K562 (cell line): ENCODE results near the gene ALDH7A1. TPM values are rescaled to one million over a fixed set of nuclear protein-coding genes. Genes with fewer than 3 reads are reported as not detected.

Experiments
- ATF4 ChIP-seq: fragments of 450-650 bp; formaldehyde crosslinking; IDR thresholded peaks from 2 replicates; pipeline ENCODE4 v1.4.0; 2022; ENCODE audit warnings: mild to moderate bottlenecking, moderate library complexity
- BACH1 ChIP-seq: fragments of 200-800 bp; sonication (Bioruptor generic); IDR thresholded peaks from 2 replicates; pipeline ENCODE4 v1.6.1; 2016; ENCODE audit warnings: missing genetic modification characterization, missing compliant biosample characterization
- BRF2 ChIP-seq: IDR thresholded peaks from 3 replicates; pipeline ENCODE4 v1.6.1; 2011; ENCODE audit warnings: borderline replicate concordance, mild to moderate bottlenecking; ENCODE audit not compliant: insufficient read length, insufficient read depth
- CREBBP ChIP-seq: IDR thresholded peaks from one replicate; pipeline ENCODE4 v1.6.1; 2012; ENCODE audit warnings: low read depth, mild to moderate bottlenecking, control low read depth, inconsistent platforms, low read length
- E2F4 ChIP-seq: sonication (generic); formaldehyde crosslinking; IDR thresholded peaks from 2 replicates; pipeline ENCODE4 v1.8.0; 2022; ENCODE audit warnings: mild to moderate bottlenecking, low read depth, missing genetic modification reagents
- ELF4 ChIP-seq: fragments of 450-650 bp; formaldehyde crosslinking; IDR thresholded peaks from 2 replicates; pipeline ENCODE4 v1.4.0; 2022; ENCODE audit warnings: missing genetic modification characterization
- FOXJ2 ChIP-seq: fragments of 200-800 bp; sonication (Bioruptor generic); IDR thresholded peaks from 2 replicates; pipeline ENCODE4 v1.6.1; 2016; ENCODE audit warnings: missing genetic modification characterization, missing compliant biosample characterization
- HDAC8 ChIP-seq: fragments of 450-650 bp; IDR thresholded peaks from 2 replicates; pipeline ENCODE4 v1.6.1; 2016; ENCODE audit warnings: mild to moderate bottlenecking, missing genetic modification characterization, moderate library complexity, missing compliant biosample characterization
- HMG20A ChIP-seq: fragments of 450-650 bp; formaldehyde crosslinking; conservative IDR thresholded peaks from 2 replicates; pipeline ENCODE4 v1.4.0; 2020; ENCODE audit warnings: mild to moderate bottlenecking, mixed read lengths
- IRF2 ChIP-seq: sonication (generic); formaldehyde crosslinking; IDR thresholded peaks from 2 replicates; pipeline ENCODE4 v1.8.1; 2022; ENCODE audit warnings: mild to moderate bottlenecking, missing genetic modification reagents
- KDM4B ChIP-seq, 2 experiments: fragments of 450-650 bp in 1 of 2; sonication (generic) in 1 of 2; IDR thresholded peaks; 2 replicates each; pipeline ENCODE4 v1.6.1; 2016 to 2017; ENCODE audit warnings: borderline replicate concordance in 2 of 2, antibody characterized with exemption in 1 of 2, low read depth in 1 of 2, mild to moderate bottlenecking in 1 of 2
- KHSRP ChIP-seq: fragments of 450-650 bp; IDR thresholded peaks from 2 replicates; pipeline ENCODE4 v1.6.1; 2017
- MAFG ChIP-seq: fragments of 450-650 bp; conservative IDR thresholded peaks from 2 replicates; pipeline ENCODE4 v1.6.1; 2016; ENCODE audit warnings: missing genetic modification characterization, missing compliant biosample characterization
- MCM5 ChIP-seq: fragments of 450-650 bp; IDR thresholded peaks from 2 replicates; pipeline ENCODE4 v1.6.1; 2016; ENCODE audit warnings: low read depth
- MTA1 ChIP-seq: fragments of 450-650 bp; IDR thresholded peaks from 2 replicates; pipeline ENCODE4 v1.6.1; 2017; ENCODE audit warnings: borderline replicate concordance
- NR1H2 ChIP-seq: sonication (generic); formaldehyde crosslinking; IDR thresholded peaks from 2 replicates; pipeline ENCODE4 v1.4.0; 2020; ENCODE audit warnings: mild to moderate bottlenecking, missing genetic modification reagents
- NUFIP1 ChIP-seq: fragments of 450-650 bp; IDR thresholded peaks from 2 replicates; pipeline ENCODE4 v1.6.1; 2018; ENCODE audit not compliant: partially characterized antibody
- PHF20 ChIP-seq: fragments of 450-650 bp; IDR thresholded peaks from 2 replicates; pipeline ENCODE4 v1.6.1; 2018; ENCODE audit not compliant: partially characterized antibody
- RFX1 ChIP-seq: fragments of 450-650 bp; IDR thresholded peaks from 2 replicates; pipeline ENCODE4 v1.6.1; 2016; ENCODE audit warnings: mild to moderate bottlenecking, moderate library complexity
- STAG1 ChIP-seq: sonication (generic); formaldehyde crosslinking; IDR thresholded peaks from 2 replicates; pipeline ENCODE4 v1.5.0; 2020; ENCODE audit warnings: missing genetic modification reagents, borderline replicate concordance
- TBL1XR1 ChIP-seq, 2 experiments: IDR thresholded peaks; 2 replicates each; pipeline ENCODE4 v1.6.1; 2012; ENCODE audit warnings: improper control_type of control experiment in 2 of 2, low read length in 2 of 2, mild to moderate bottlenecking in 1 of 2
- ZHX1 ChIP-seq: fragments of 150-350 bp; conservative IDR thresholded peaks from 2 replicates; pipeline ENCODE4 v1.6.1; 2014; ENCODE audit warnings: low read length
- ZNF133 ChIP-seq: fragments of 250-450 bp; sonication (Bioruptor Pico); IDR thresholded peaks from 2 replicates; pipeline ENCODE4 v1.4.0; 2020; ENCODE audit warnings: mild to moderate bottlenecking
- ZNF253 ChIP-seq: fragments of 250-450 bp; sonication (Bioruptor Pico); conservative IDR thresholded peaks from 2 replicates; pipeline ENCODE4 v1.6.1; 2021; ENCODE audit warnings: mild to moderate bottlenecking
- ZNF316 ChIP-seq: fragments of 450-650 bp; IDR thresholded peaks from 2 replicates; pipeline ENCODE4 v1.6.1; 2016
- ZNF668 ChIP-seq: fragments of 250-450 bp; sonication (Bioruptor Pico); IDR thresholded peaks from 2 replicates; pipeline ENCODE4 v1.8.0; 2022; ENCODE audit warnings: mild to moderate bottlenecking, inconsistent platforms
- ZSCAN29 ChIP-seq: fragments of 450-650 bp; IDR thresholded peaks from 2 replicates; pipeline ENCODE4 v1.6.1; 2017
- polyA plus RNA-seq, 8 experiments: library from polyadenylated mRNA; depleted of rRNA in 4 of 8; stranded (reverse) in 5 of 8; unstranded in 3 of 8; fragments of >200 nt; fragmentation: Nextera tagmentation in 2 of 8; fragmentation: Illumina TruSeq in 1 of 8; extraction: Ambion mirVana in 2 of 8; extraction: Trizol in 1 of 8; gene quantifications; 2 replicates each; pipeline versions ENCODE4 v1.2.1 to v1.2.3, GENCODE V29; 2011 to 2014; ENCODE audit warnings: inconsistent platforms in 1 of 8, missing spikeins in 1 of 8
- total RNA-seq, 7 experiments: library from RNA; depleted of rRNA in 6 of 7; stranded (reverse); fragments of >200 nt in 6 of 7; fragmentation: Illumina TruSeq in 2 of 7; extraction: Trizol in 2 of 7; gene quantifications; 2 replicates each; pipeline versions ENCODE4 v1.2.1 to v1.2.3, GENCODE V29; 2011 to 2021; ENCODE audit warnings: low replicate concordance in 1 of 7

The ALDH7A1 gene
- total and polyA plus RNA-seq, 9 of the 15 experiments (the other 6 are each of a cell fraction or from before 2014, with no cell fraction given): 0.04 to 0.49 TPM; not detected in 7

- peak; percentile 70; the same call in 1 of the 2 replicates for TF ChIP-seq FOXJ2 (tag)
- peak; percentile 64 to 91; a peak in 3 of 4 replicates for TF ChIP-seq TBL1XR1 (IDR thresholded peaks at IDR 0.05; ENCODE audit: low read length in 2 of 2)
- TF ChIP-seq ATF4: no peak
- TF ChIP-seq HDAC8 (tag): peak; percentile 65
- 0 out of 2 replicates have a peak, but pooled peaks have one; percentile 20 for TF ChIP-seq MTA1
- no peak for TF ChIP-seq ZNF133
- TF ChIP-seq HMG20A: no peak
- no peak for TF ChIP-seq NUFIP1
- peak; percentile 70; the same call in 1 of the 2 replicates for TF ChIP-seq BACH1 (tag)
- no peak for TF ChIP-seq BRF2
- TF ChIP-seq STAG1 (CRISPR knock-in tag): no peak
- no peak for TF ChIP-seq PHF20
- no peak for TF ChIP-seq IRF2 (CRISPR knock-in tag)
- no peak for TF ChIP-seq NR1H2 (CRISPR knock-in tag)
- no peak for TF ChIP-seq ZNF668 (CRISPR knock-in tag)
- TF ChIP-seq RFX1: no peak
- TF ChIP-seq MAFG: no peak
- no peak for TF ChIP-seq MCM5
- no peak for TF ChIP-seq ZNF253 (CRISPR knock-in tag)
- no peak for TF ChIP-seq ZSCAN29
- TF ChIP-seq ZNF316: no peak
- no peak for TF ChIP-seq ELF4 (CRISPR knock-in tag)
- no peak for TF ChIP-seq ZHX1
- TF ChIP-seq KDM4B (IDR thresholded peaks at IDR 0.05; ENCODE audit: borderline replicate concordance in 2 of 2, low read depth in 1 of 2): no peak
- TF ChIP-seq CREBBP: no peak
- TF ChIP-seq E2F4 (CRISPR knock-in tag): no peak
- no peak for TF ChIP-seq KHSRP
Observed at GRCh38 chr5:126514558-126515141, 80.4 kb downstream of the ALDH7A1 start (continued).
